Dendritic cell treated with granulocyte-macrophage colony-stimulating factor and Interleukin-4, amounts not matched to agents 40 ng/mL and 50 ng/mL, for 4 days (primary cell): ENCODE results near the gene SMIM9.
"Not testable (repeated sequence)": the region's sequence is repeated elsewhere in the genome, so short reads cannot be mapped to it uniquely, and the experiment has no call there.

Experiments used
- H3K27ac Mint-ChIP-seq: one replicate; pipeline ENCODE4 v1.8.0; 2022; ENCODE audit warnings: mild to moderate bottlenecking, mixed read lengths
- H3K27me3 Mint-ChIP-seq: one replicate; pipeline ENCODE4 v1.8.0; 2022; ENCODE audit warnings: mild to moderate bottlenecking, mixed read lengths
- H3K36me3 Mint-ChIP-seq: one replicate; pipeline ENCODE4 v1.8.0; 2022; ENCODE audit warnings: low read depth, mixed read lengths
- H3K4me1 Mint-ChIP-seq: one replicate; pipeline ENCODE4 v1.8.0; 2022; ENCODE audit warnings: low read depth, mixed read lengths
- H3K4me3 Mint-ChIP-seq: one replicate; pipeline ENCODE4 v1.8.0; 2022; ENCODE audit warnings: mild to moderate bottlenecking, moderate library complexity, mixed read lengths
- H3K9me3 Mint-ChIP-seq: one replicate; pipeline ENCODE4 v1.8.0; 2022; ENCODE audit warnings: mixed read lengths
- intact Hi-C: fragments of 100-400 bp; cut with micrococcal nuclease; formaldehyde crosslinking; loops from one replicate; pipeline ENCODE4 v1.15.0; 2022

The SMIM9 gene

GRCh38 chrX:154834562-154834961 is at the start of gene SMIM9:
Gene SMIM9 (minus strand): TSS chrX:154834662. CDS start chrX:154830856, 3,806 bp downstream.
- no peaks in the 10 kb centered on the region for H3K27me3 Mint-ChIP-seq
- no peak within 1 kb of the TSS for H3K27ac Mint-ChIP-seq

GRCh38 chrX:154884069-154884468 is 49.6 kb upstream of the SMIM9 start:
- intact Hi-C loops, H3K4me1 Mint-ChIP-seq, H3K27ac Mint-ChIP-seq, H3K36me3 Mint-ChIP-seq, H3K27me3 Mint-ChIP-seq, H3K9me3 Mint-ChIP-seq, H3K4me3 Mint-ChIP-seq: not testable (repeated sequence)

More at GRCh38 chrX:154834562-154834961, at the start of gene SMIM9:
- intact Hi-C loops = no loop called here
- no peaks in the 10 kb centered on the region for H3K36me3 Mint-ChIP-seq
- no peak within 1 kb of the TSS for H3K4me3 Mint-ChIP-seq
- peaks cover 6% of the 10 kb centered on the region for H3K4me1 Mint-ChIP-seq
- H3K9me3 Mint-ChIP-seq = no peaks in the 10 kb centered on the region

GRCh38 chrX:154873329-154873728 is 38.9 kb upstream of the SMIM9 start:
- Mint-ChIP-seq H3K9me3 (peaks cover 15% of the 10 kb centered on the region), H3K36me3 (no peaks in the 10 kb centered on the region), H3K27me3 (no peaks in the 10 kb centered on the region), H3K4me1 (no peaks in the 10 kb centered on the region), H3K27ac (no peak overlapping the region), H3K4me3 (no peak overlapping the region)
- intact Hi-C loops = no loop called here

- intact Hi-C loops = not testable (repeated sequence)
Observed at GRCh38 chrX:154868522-154868921, 34.1 kb upstream of the SMIM9 start.

GRCh38 chrX:154855256-154855655 is 20.8 kb upstream of the SMIM9 start:
- Mint-ChIP-seq H3K27ac (no peak overlapping the region), H3K27me3 (no peaks in the 10 kb centered on the region), H3K9me3 (no peaks in the 10 kb centered on the region), H3K4me3 (no peak overlapping the region), H3K4me1 (no peaks in the 10 kb centered on the region), H3K36me3 (peaks cover under 1% of the 10 kb centered on the region)
- intact Hi-C loops = loop anchor here (10.0 kb wide), 1 partner anchor 50 kb away; no protein-coding TSS in a partner anchor

More at GRCh38 chrX:154868522-154868921, 34.1 kb upstream of the SMIM9 start:
- peaks cover 32% of the 10 kb centered on the region for H3K9me3 Mint-ChIP-seq
- H3K27me3 Mint-ChIP-seq, H3K4me1 Mint-ChIP-seq, H3K4me3 Mint-ChIP-seq, H3K27ac Mint-ChIP-seq, H3K36me3 Mint-ChIP-seq: not testable (repeated sequence)

- Mint-ChIP-seq H3K27me3 (no peaks in the 10 kb centered on the region), H3K27ac (no peak overlapping the region), H3K9me3 (no peaks in the 10 kb centered on the region), H3K36me3 (no peaks in the 10 kb centered on the region), H3K4me3 (no peak overlapping the region), H3K4me1 (no peaks in the 10 kb centered on the region)
- intact Hi-C loops = loop anchor here (10.0 kb wide), 1 partner anchor 54 kb away; no protein-coding TSS in a partner anchor
Observed at GRCh38 chrX:154850957-154851611, 16.6 kb upstream of the SMIM9 start.

- Mint-ChIP-seq H3K36me3 (no peaks in the 10 kb centered on the region), H3K27me3 (no peaks in the 10 kb centered on the region), H3K27ac (no peak overlapping the region), H3K4me3 (no peak overlapping the region), H3K9me3 (no peaks in the 10 kb centered on the region), H3K4me1 (no peaks in the 10 kb centered on the region)
- intact Hi-C loops = no loop called here
Observed at GRCh38 chrX:154840856-154841255, 6.4 kb upstream of the SMIM9 start.

- H3K27me3 Mint-ChIP-seq = no peaks in the 10 kb centered on the region
- no peak overlapping the region for H3K4me3 Mint-ChIP-seq
- no peaks in the 10 kb centered on the region for H3K9me3 Mint-ChIP-seq
- intact Hi-C loops = loop anchor here (5.0 kb wide), 1 partner anchor 89 kb away; no protein-coding TSS in a partner anchor
- no peaks in the 10 kb centered on the region for H3K4me1 Mint-ChIP-seq
- H3K36me3 Mint-ChIP-seq = no peaks in the 10 kb centered on the region
- no peak overlapping the region for H3K27ac Mint-ChIP-seq
Observed at GRCh38 chrX:154836163-154836562, 1.7 kb upstream of the SMIM9 start.

GRCh38 chrX:154833746-154834274 is 652 bp downstream of the SMIM9 start:
- Mint-ChIP-seq H3K27ac (no peak overlapping the region), H3K9me3 (no peaks in the 10 kb centered on the region), H3K4me3 (no peak overlapping the region), H3K27me3 (no peaks in the 10 kb centered on the region), H3K36me3 (no peaks in the 10 kb centered on the region), H3K4me1 (peaks cover 12% of the 10 kb centered on the region)
- intact Hi-C loops = no loop called here

GRCh38 chrX:154829926-154830442 is 4.5 kb downstream of the SMIM9 start:
- H3K4me3 Mint-ChIP-seq = no peak overlapping the region

GRCh38 chrX:154829134-154829533 is 5.3 kb downstream of the SMIM9 start:
- intact Hi-C loops = no loop called here

More at GRCh38 chrX:154829926-154830442, 4.5 kb downstream of the SMIM9 start:
- Mint-ChIP-seq H3K27ac (no peak overlapping the region), H3K9me3 (no peaks in the 10 kb centered on the region), H3K27me3 (no peaks in the 10 kb centered on the region), H3K4me1 (peaks cover 20% of the 10 kb centered on the region), H3K36me3 (no peaks in the 10 kb centered on the region)
- intact Hi-C loops = no loop called here

GRCh38 chrX:154828016-154828408 is 6.5 kb downstream of the SMIM9 start:
- Mint-ChIP-seq H3K4me3 (no peak overlapping the region), H3K27ac (no peak overlapping the region), H3K36me3 (no peaks in the 10 kb centered on the region), H3K27me3 (no peaks in the 10 kb centered on the region), H3K4me1 (peaks cover 20% of the 10 kb centered on the region), H3K9me3 (no peaks in the 10 kb centered on the region)
- intact Hi-C loops = no loop called here

More at GRCh38 chrX:154829134-154829533, 5.3 kb downstream of the SMIM9 start:
- Mint-ChIP-seq H3K4me1 (peaks cover 20% of the 10 kb centered on the region), H3K36me3 (no peaks in the 10 kb centered on the region), H3K4me3 (no peak overlapping the region), H3K27me3 (no peaks in the 10 kb centered on the region), H3K9me3 (no peaks in the 10 kb centered on the region), H3K27ac (peak overlapping the region; percentile 57)

GRCh38 chrX:154827194-154828015 is 7.1 kb downstream of the SMIM9 start:
- Mint-ChIP-seq H3K27ac (no peak overlapping the region), H3K36me3 (no peaks in the 10 kb centered on the region), H3K4me3 (no peak overlapping the region), H3K4me1 (peaks cover 20% of the 10 kb centered on the region), H3K27me3 (no peaks in the 10 kb centered on the region), H3K9me3 (no peaks in the 10 kb centered on the region)
- intact Hi-C loops = no loop called here

- not testable (repeated sequence) for H3K4me3 Mint-ChIP-seq
Observed at GRCh38 chrX:154825586-154825985, 8.9 kb downstream of the SMIM9 start.

More at GRCh38 chrX:154825586-154825985, 8.9 kb downstream of the SMIM9 start:
- H3K27me3 Mint-ChIP-seq, intact Hi-C loops, H3K36me3 Mint-ChIP-seq, H3K9me3 Mint-ChIP-seq, H3K27ac Mint-ChIP-seq: not testable (repeated sequence)
- H3K4me1 Mint-ChIP-seq = peaks cover 20% of the 10 kb centered on the region
